Coronary artery (tissue), 2 donors: Measurements from ENCODE around the gene PCDHA12.
"Not testable (repeated sequence)": the region's sequence is repeated elsewhere in the genome, so short reads cannot be mapped to it uniquely, and the experiment has no call there.

Experiments used
- DNase-seq: peaks from one replicate; pipeline ENCODE4 v3.0.0-alpha.2; 2017; ENCODE audit warnings: low spot score
- H3K27ac ChIP-seq, 2 donors: fragments of 200-600 bp; sonication (generic); one replicate each; pipeline ENCODE4 v1.5.1; 2016 to 2019
- H3K4me3 ChIP-seq: fragments of 200-600 bp; sonication (generic); 2 replicates; pipeline ENCODE4 v1.5.1; 2016; ENCODE audit warnings: mild to moderate bottlenecking, moderate library complexity
- CTCF ChIP-seq: fragments of 200-600 bp; sonication (generic); IDR thresholded peaks from one replicate; pipeline ENCODE4 v1.5.1; 2019; ENCODE audit warnings: antibody characterized with exemption

Gene PCDHA12

DNA sequence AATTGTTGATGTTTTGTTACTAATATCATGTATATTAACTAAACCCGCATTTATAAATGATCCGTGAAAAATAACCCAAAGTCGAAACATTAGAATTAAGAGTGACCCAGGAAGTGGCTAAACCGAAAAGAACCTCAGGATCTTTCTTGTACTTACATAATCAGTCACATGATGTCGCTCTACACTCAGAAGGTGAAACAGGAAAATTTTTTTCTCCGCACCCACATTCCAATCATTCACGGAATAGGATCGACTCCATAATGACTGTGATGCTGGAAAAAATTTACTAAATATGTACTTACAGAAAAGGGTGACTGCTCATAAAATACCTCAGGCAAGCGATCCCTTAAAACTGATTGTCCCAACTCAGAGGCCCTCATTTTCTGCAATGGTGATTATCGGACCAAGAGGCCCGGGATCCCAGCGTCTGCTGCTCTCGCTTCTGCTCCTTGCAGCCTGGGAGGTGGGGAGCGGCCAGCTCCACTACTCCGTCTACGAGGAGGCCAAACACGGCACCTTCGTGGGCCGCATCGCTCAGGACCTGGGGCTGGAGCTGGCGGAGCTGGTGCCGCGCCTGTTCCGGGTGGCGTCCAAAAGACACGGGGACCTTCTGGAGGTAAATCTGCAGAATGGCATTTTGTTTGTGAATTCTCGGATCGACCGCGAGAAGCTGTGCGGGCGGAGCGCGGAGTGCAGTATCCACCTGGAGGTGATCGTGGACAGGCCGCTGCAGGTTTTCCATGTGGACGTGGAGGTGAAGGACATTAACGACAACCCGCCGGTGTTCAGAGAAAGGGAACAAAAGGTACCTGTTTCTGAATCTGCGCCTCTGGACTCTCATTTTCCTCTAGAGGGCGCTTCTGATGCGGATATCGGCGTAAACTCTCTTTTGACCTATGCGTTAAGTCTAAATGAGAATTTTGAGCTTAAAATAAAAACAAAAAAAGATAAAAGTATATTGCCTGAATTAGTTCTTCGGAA lies at the start of gene PCDHA12:
TSS of gene PCDHA12 (plus strand) at position 224 of the 981 bp plus-strand sequence. CDS start at position 389, 165 bp downstream.
- Histone ChIP-seq H3K4me3 (peak within 1 kb of the TSS; percentile 18), H3K27ac (no peak within 1 kb of the TSS)
- no peak for DNase-seq
- TF ChIP-seq CTCF, result no peak

DNA sequence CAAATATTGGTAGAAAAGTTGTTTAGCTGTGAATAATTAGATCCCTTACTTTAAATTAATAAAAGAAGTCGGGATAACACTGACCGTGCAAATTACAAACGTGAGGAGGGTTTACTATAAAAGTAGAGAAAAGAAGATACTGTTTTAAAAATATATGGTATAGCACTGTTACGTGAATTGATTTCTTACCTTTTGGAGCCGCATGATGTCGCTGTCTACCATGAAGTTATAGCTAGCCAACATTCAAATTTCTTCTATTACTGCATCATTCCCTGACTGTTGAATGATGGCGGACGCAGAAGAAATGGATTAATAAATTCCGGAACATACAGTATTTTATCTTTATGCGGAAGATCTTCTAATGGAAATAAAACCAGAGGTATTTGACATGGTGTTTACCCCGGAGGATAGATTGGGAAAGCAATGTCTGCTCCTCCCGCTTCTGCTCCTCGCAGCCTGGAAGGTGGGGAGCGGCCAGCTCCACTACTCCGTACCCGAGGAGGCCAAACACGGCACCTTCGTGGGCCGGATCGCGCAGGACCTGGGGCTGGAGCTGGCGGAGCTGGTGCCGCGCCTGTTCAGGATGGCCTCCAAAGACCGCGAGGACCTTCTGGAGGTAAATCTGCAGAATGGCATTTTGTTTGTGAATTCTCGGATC lies 47.3 kb upstream of the PCDHA12 start, which contains the start of gene PCDHA6:
TSS of gene PCDHA6 (plus strand) at position 257 of the 658 bp plus-strand sequence. CDS start at position 389, 132 bp downstream.
- Histone ChIP-seq H3K27ac (no peak within 1 kb of the TSS), H3K4me3 (peak within 1 kb of the TSS; percentile 51)
- no peak for DNase-seq
- no peak for TF ChIP-seq CTCF

DNA sequence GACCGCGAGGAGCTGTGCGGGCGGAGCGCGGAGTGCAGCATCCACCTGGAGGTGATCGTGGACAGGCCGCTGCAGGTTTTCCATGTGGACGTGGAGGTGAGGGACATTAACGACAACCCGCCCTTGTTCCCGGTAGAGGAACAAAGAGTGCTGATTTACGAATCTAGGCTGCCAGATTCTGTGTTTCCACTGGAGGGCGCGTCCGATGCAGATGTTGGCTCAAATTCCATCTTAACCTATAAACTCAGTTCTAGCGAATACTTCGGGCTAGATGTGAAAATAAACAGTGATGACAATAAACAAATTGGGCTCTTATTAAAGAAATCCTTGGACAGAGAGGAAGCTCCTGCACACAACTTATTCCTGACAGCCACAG lies 46.8 kb upstream of the PCDHA12 start:
- Histone ChIP-seq H3K27ac (no peak overlapping the region), H3K4me3 (peak overlapping the region; percentile 51)
- no peak for DNase-seq
- TF ChIP-seq CTCF, result no peak

DNA sequence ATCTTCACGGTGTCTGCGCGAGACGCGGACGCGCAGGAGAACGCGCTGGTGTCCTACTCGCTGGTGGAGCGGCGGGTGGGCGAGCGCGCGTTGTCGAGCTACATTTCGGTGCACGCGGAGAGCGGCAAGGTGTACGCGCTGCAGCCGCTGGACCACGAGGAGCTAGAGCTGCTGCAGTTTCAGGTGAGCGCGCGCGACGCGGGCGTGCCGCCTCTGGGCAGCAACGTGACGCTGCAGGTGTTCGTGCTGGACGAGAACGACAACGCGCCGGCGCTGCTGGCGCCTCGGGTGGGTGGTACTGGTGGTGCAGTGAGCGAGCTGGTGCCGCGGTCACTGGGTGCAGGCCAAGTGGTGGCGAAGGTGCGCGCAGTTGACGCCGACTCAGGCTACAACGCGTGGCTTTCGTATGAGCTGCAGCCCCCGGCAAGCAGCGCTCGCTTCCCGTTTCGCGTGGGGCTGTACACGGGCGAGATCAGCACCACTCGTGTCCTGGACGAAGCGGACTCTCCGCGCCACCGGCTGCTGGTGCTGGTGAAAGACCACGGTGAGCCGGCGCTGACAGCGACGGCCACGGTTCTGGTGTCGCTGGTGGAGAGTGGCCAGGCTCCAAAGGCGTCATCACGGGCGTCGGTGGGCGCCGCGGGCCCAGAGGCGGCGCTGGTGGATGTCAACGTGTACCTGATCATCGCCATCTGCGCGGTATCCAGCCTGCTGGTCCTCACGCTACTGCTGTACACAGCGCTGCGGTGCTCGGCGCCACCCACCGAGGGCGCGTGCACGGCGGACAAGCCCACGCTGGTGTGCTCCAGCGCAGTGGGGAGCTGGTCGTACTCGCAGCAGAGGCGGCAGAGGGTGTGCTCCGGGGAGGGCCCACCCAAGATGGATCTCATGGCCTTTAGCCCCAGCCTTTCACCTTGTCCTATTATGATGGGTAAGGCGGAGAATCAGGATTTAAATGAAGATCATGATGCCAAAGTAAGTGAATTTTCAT lies 45.3 kb upstream of the PCDHA12 start:
- not testable (repeated sequence) for H3K4me3 ChIP-seq, H3K27ac ChIP-seq, DNase-seq

DNA sequence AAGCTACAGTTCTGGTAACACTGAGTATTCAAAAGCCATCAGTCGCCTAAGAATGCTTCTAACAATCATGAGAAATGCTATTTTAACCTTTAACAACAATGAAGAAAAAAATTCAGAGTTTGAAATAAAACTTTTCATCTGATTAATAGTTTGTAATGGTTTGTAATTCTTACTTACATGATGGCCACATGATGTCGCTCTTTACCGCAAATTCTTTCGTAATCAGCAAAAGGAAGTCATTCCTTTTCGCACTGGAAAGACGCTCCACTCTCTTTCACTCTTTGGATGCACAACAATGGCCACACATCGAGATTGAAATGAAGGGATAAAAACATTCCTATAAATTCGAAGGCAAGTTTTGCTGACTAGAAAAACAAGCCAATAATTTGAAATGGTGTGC lies 41.1 kb upstream of the PCDHA12 start, which contains the start of gene PCDHA7:
TSS of gene PCDHA7 (plus strand) at position 277 of the 400 bp plus-strand sequence. CDS start at position 392, 115 bp downstream.
- DNase-seq, result no peak
- no peak for TF ChIP-seq CTCF
- Histone ChIP-seq H3K27ac (no peak within 1 kb of the TSS), H3K4me3 (peak within 1 kb of the TSS; percentile 38)

GRCh38 chr5:140834439-140835008 lies 40.6 kb upstream of the PCDHA12 start:
- DNase-seq, result not testable (repeated sequence)

More at GRCh38 chr5:140834439-140835008, 40.6 kb upstream of the PCDHA12 start:
- not testable (repeated sequence) for H3K27ac ChIP-seq
- peak overlapping the region; percentile 38 for H3K4me3 ChIP-seq
